ENCODE measurements around the gene CA5A. TPM values are rescaled to one million over a fixed set of nuclear protein-coding genes. Genes with fewer than 3 reads are reported as not detected.

Gene CA5A
- total and polyA plus RNA-seq, 2 of the 13 experiments (the other 11 are each of a cell fraction or from before 2014, with no cell fraction given): 66.8 to 106 TPM

DNA sequence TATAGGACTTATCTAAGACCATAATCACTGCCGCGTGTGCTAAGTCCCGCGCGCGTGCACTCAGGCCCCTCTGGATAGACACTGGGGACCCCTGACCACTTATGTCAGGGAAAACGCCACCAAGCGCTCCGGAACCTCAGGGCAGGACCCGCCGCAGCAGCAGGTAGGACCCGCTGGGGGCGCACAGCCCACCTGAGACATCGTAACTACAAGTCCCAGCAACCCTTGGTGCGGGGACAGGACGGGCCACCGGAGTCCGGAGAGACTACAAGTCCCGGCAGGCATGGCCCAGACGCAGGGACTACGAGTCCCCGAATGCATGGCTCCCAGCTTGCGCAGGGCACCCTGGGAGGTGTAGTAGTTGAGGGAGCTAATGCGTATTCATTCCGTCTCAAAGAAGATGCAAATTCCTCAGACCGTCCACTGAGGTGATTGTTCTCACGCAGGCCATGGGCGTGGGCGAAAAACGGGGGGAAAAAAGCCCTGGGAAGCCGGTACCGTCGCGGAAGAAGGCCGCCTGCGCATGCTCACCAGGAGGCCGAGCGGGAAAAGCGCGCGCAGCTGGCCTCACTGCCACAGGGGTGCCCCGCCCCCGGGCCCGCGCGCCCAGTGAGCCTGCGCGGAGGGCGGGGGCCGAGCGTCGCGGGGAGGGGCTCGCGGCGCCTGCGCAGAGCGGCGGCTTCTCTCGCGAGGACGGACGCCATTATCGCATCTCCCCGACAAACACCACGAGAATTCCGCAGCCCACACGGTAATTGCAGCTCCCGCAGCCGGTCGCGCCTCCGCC lies 14.6 kb upstream of the CA5A start, which contains the start of gene BANP (continued):
- TF ChIP-seq, protein P1, sequence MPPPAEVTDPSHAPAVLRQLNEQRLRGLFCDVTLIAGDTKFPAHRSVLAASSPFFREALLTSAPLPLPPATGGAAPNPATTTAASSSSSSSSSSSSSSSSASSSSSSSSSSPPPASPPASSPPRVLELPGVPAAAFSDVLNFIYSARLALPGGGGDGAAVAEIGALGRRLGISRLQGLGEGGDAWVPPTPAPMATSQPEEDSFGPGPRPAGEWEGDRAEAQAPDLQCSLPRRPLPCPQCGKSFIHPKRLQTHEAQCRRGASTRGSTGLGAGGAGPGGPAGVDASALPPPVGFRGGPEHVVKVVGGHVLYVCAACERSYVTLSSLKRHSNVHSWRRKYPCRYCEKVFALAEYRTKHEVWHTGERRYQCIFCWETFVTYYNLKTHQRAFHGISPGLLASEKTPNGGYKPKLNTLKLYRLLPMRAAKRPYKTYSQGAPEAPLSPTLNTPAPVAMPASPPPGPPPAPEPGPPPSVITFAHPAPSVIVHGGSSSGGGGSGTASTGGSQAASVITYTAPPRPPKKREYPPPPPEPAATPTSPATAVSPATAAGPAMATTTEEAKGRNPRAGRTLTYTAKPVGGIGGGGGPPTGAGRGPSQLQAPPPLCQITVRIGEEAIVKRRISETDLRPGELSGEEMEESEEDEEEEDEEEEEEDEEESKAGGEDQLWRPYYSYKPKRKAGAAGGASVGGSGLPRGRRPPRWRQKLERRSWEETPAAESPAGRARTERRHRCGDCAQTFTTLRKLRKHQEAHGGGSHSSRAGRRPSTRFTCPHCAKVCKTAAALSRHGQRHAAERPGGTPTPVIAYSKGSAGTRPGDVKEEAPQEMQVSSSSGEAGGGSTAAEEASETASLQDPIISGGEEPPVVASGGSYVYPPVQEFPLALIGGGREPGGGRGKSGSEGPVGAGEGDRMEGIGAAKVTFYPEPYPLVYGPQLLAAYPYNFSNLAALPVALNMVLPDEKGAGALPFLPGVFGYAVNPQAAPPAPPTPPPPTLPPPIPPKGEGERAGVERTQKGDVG (CRISPR knock-in tag; IDR thresholded peaks at IDR 0.05; ENCODE audit: borderline replicate concordance): peak; percentile 100
- TF ChIP-seq, protein P2, sequence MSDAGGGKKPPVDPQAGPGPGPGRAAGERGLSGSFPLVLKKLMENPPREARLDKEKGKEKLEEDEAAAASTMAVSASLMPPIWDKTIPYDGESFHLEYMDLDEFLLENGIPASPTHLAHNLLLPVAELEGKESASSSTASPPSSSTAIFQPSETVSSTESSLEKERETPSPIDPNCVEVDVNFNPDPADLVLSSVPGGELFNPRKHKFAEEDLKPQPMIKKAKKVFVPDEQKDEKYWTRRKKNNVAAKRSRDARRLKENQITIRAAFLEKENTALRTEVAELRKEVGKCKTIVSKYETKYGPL (CRISPR knock-in tag; IDR thresholded peaks at IDR 0.05): no peak; the same call in 1 of the 2 replicates
- TF ChIP-seq ZFP90 (CRISPR knock-in tag; IDR thresholded peaks at IDR 0.05; ENCODE audit: borderline replicate concordance): peak; percentile 91
- no peak for TF ChIP-seq NFIB (CRISPR knock-in tag; IDR thresholded peaks at IDR 0.05; ENCODE audit: borderline replicate concordance)
- peak; percentile 48; the same call in 1 of the 2 replicates for TF ChIP-seq DPF2 (CRISPR knock-in tag; IDR thresholded peaks at IDR 0.05; ENCODE audit: borderline replicate concordance, low read depth)
- TF ChIP-seq TOPORS (CRISPR knock-in tag; IDR thresholded peaks at IDR 0.05): no peak
- TF ChIP-seq, protein P3, sequence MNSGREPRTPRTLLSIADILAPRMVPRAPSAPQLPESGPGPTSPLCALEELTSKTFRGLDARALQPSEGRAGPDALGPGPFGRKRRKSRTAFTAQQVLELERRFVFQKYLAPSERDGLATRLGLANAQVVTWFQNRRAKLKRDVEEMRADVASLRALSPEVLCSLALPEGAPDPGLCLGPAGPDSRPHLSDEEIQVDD (CRISPR knock-in tag; IDR thresholded peaks at IDR 0.05; ENCODE audit: borderline replicate concordance): 0 out of 2 replicates have a peak, but pooled peaks have one; percentile 7
- TF ChIP-seq LCORL (IDR thresholded peaks at IDR 0.05): no peak
- TF ChIP-seq LCORL (CRISPR knock-in tag; IDR thresholded peaks at IDR 0.05): peak; percentile 49; the same call in 1 of the 2 replicates
- peak; percentile 94 for TF ChIP-seq NR2C2 (CRISPR knock-in tag; IDR thresholded peaks at IDR 0.05; ENCODE audit: borderline replicate concordance)
- TF ChIP-seq, protein P4, sequence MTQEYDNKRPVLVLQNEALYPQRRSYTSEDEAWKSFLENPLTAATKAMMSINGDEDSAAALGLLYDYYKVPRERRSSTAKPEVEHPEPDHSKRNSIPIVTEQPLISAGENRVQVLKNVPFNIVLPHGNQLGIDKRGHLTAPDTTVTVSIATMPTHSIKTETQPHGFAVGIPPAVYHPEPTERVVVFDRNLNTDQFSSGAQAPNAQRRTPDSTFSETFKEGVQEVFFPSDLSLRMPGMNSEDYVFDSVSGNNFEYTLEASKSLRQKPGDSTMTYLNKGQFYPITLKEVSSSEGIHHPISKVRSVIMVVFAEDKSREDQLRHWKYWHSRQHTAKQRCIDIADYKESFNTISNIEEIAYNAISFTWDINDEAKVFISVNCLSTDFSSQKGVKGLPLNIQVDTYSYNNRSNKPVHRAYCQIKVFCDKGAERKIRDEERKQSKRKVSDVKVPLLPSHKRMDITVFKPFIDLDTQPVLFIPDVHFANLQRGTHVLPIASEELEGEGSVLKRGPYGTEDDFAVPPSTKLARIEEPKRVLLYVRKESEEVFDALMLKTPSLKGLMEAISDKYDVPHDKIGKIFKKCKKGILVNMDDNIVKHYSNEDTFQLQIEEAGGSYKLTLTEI (CRISPR knock-in tag; conservative IDR thresholded peaks at IDR 0.05): no peak
- TF ChIP-seq TMF1 (CRISPR knock-in tag; IDR thresholded peaks at IDR 0.05; ENCODE audit: low read depth): no peak
- peak; percentile 72; the same call in 1 of the 2 replicates for TF ChIP-seq MIXL1 (CRISPR knock-in tag; IDR thresholded peaks at IDR 0.05)
- TF ChIP-seq, protein P5, sequence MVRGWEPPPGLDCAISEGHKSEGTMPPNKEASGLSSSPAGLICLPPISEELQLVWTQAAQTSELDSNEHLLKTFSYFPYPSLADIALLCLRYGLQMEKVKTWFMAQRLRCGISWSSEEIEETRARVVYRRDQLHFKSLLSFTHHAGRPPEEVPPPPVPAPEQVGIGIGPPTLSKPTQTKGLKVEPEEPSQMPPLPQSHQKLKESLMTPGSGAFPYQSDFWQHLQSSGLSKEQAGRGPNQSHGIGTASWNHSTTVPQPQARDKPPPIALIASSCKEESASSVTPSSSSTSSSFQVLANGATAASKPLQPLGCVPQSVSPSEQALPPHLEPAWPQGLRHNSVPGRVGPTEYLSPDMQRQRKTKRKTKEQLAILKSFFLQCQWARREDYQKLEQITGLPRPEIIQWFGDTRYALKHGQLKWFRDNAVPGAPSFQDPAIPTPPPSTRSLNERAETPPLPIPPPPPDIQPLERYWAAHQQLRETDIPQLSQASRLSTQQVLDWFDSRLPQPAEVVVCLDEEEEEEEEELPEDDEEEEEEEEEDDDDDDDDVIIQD (CRISPR knock-in tag; IDR thresholded peaks at IDR 0.05; ENCODE audit: low read depth): peak; percentile 63
- TF ChIP-seq TRIM24 (CRISPR knock-in tag; IDR thresholded peaks at IDR 0.05): no peak
- peak; percentile 70; the same call in 1 of the 2 replicates for TF ChIP-seq ZC3H4 (CRISPR knock-in tag; IDR thresholded peaks at IDR 0.05; ENCODE audit: borderline replicate concordance)
- TF ChIP-seq ZNF792 (CRISPR knock-in tag; IDR thresholded peaks at IDR 0.05): peak; percentile 69
- peak; percentile 52; the same call in 1 of the 2 replicates for TF ChIP-seq HNF4A (CRISPR knock-in tag; IDR thresholded peaks at IDR 0.05)
- peak; percentile 15; the same call in 1 of the 2 replicates for TF ChIP-seq ZNF879 (CRISPR knock-in tag; IDR thresholded peaks at IDR 0.05)
- TF ChIP-seq ZNF451 (CRISPR knock-in tag; IDR thresholded peaks at IDR 0.05): peak; percentile 80
- no peak; the same call in 1 of the 2 replicates for TF ChIP-seq ZSCAN20 (CRISPR knock-in tag; IDR thresholded peaks at IDR 0.05; ENCODE audit: borderline replicate concordance)
- no peak for TF ChIP-seq MTF1 (CRISPR knock-in tag; IDR thresholded peaks at IDR 0.05)
- peak; percentile 66; the same call in 1 of the 2 replicates for TF ChIP-seq NR2F2 (IDR thresholded peaks at IDR 0.05; ENCODE audit: borderline replicate concordance, low read depth)
